GM23338 (cell line): ENCODE measurements around the gene GOLGA6B. TPM values are rescaled to one million over a fixed set of nuclear protein-coding genes. Genes with fewer than 3 reads are reported as not detected.

ENCODE experiments used
- ATAC-seq: fragments of 200-7000 bp; cut with Tn5 transposase; 3 replicates; pipeline ENCODE4 v1.9.1; 2020
- DNase-seq: peaks from one replicate; pipeline ENCODE4 v3.0.0-alpha.2; 2015; ENCODE audit warnings: low spot score
- H2AFZ ChIP-seq: fragments of 200-600 bp; sonication (generic); 2 replicates; pipeline ENCODE4 v1.8.0; 2016; ENCODE audit warnings: antibody characterized with exemption, mild to moderate bottlenecking, moderate library complexity
- H3F3A ChIP-seq: fragments of 200-600 bp; sonication (generic); replicated peaks from 2 replicates; pipeline ENCODE4 v1.8.0; 2017; ENCODE audit warnings: antibody characterized with exemption, mixed run types, low read depth
- H3K27ac ChIP-seq: fragments of 200-600 bp; sonication (generic); 2 replicates; pipeline ENCODE4 v1.6.1; 2016; ENCODE audit warnings: low read depth
- H3K27me3 ChIP-seq: fragments of 200-600 bp; sonication (generic); 2 replicates; pipeline ENCODE4 v1.8.0; 2016; ENCODE audit warnings: mild to moderate bottlenecking, mixed run types, moderate library complexity; ENCODE audit not compliant: insufficient read depth
- H3K36me3 ChIP-seq: fragments of 200-600 bp; sonication (generic); 2 replicates; pipeline ENCODE4 v1.8.0; 2016; ENCODE audit warnings: mild to moderate bottlenecking; ENCODE audit not compliant: insufficient read depth
- H3K4me1 ChIP-seq: fragments of 200-600 bp; sonication (generic); 2 replicates; pipeline ENCODE4 v1.8.0; 2016; ENCODE audit warnings: mild to moderate bottlenecking, moderate library complexity; ENCODE audit not compliant: insufficient read depth
- H3K4me2 ChIP-seq: fragments of 200-600 bp; sonication (generic); 2 replicates; pipeline ENCODE4 v1.7.1; 2017; ENCODE audit warnings: mixed run types
- H3K4me3 ChIP-seq: fragments of 200-600 bp; sonication (generic); 2 replicates; pipeline ENCODE4 v1.6.1; 2016; ENCODE audit warnings: mixed run types
- H3K79me2 ChIP-seq: fragments of 200-600 bp; sonication (generic); replicated peaks from 2 replicates; pipeline ENCODE4 v1.8.0; 2017; ENCODE audit warnings: mild to moderate bottlenecking; ENCODE audit not compliant: insufficient read depth
- H3K9me2 ChIP-seq: fragments of 200-600 bp; sonication (generic); 2 replicates; pipeline ENCODE4 v1.8.0; 2017; ENCODE audit not compliant: insufficient read depth
- H4K20me1 ChIP-seq: fragments of 200-600 bp; sonication (generic); replicated peaks from 2 replicates; pipeline ENCODE4 v1.8.0; 2017; ENCODE audit warnings: mild to moderate bottlenecking; ENCODE audit not compliant: insufficient read depth
- H3K27ac Mint-ChIP-seq: 2 replicates; pipeline ENCODE4 v1.8.0; 2020; ENCODE audit warnings: inconsistent platforms, mild to moderate bottlenecking, moderate library complexity, mixed read lengths
- H3K27me3 Mint-ChIP-seq: 3 replicates; pipeline ENCODE4 v1.8.0; 2022; ENCODE audit warnings: low read depth, mild to moderate bottlenecking, moderate library complexity, mixed read lengths, inconsistent platforms; ENCODE audit not compliant: insufficient read depth, poor library complexity
- H3K36me3 Mint-ChIP-seq: 3 replicates; pipeline ENCODE4 v1.8.0; 2021; ENCODE audit warnings: low read depth, mild to moderate bottlenecking, inconsistent platforms, moderate library complexity, mixed read lengths
- H3K4me1 Mint-ChIP-seq: 3 replicates; pipeline ENCODE4 v1.8.0; 2020; ENCODE audit warnings: mild to moderate bottlenecking, inconsistent platforms, mixed read lengths
- H3K4me3 Mint-ChIP-seq: 3 replicates; pipeline ENCODE4 v1.8.0; 2021; ENCODE audit warnings: moderate library complexity, mild to moderate bottlenecking, inconsistent platforms, mixed read lengths
- H3K9me3 Mint-ChIP-seq: 3 replicates; pipeline ENCODE4 v1.8.0; 2020; ENCODE audit warnings: moderate library complexity, mild to moderate bottlenecking, inconsistent platforms, mixed read lengths
- CREB1 ChIP-seq: fragments of 250-450 bp; sonication (Bioruptor Pico); IDR thresholded peaks from 2 replicates; pipeline ENCODE4 v1.5.0; 2020; ENCODE audit warnings: low read depth, mild to moderate bottlenecking, moderate library complexity
- CTCF ChIP-seq, 2 experiments: fragments of 200-600 bp in 1 of 2; sonication (generic) in 1 of 2; conservative IDR thresholded peaks; 2 replicates each; pipeline versions ENCODE4 v1.5.1 to v1.6.1; 2016 to 2017; ENCODE audit warnings: antibody characterized with exemption in 2 of 2, low read depth in 2 of 2, mild to moderate bottlenecking in 2 of 2, moderate library complexity in 1 of 2
- EZH2phosphoT487 ChIP-seq: fragments of 200-600 bp; sonication (generic); IDR thresholded peaks from one replicate; pipeline ENCODE4 v1.8.1; 2018; ENCODE audit warnings: antibody characterized with exemption; ENCODE audit not compliant: unreplicated experiment
- JUNB ChIP-seq: IDR thresholded peaks from one replicate; pipeline ENCODE4 v1.6.1; 2016; ENCODE audit warnings: antibody characterized with exemption; ENCODE audit not compliant: unreplicated experiment
- NANOG ChIP-seq: IDR thresholded peaks from 2 replicates; pipeline ENCODE4 v1.6.1; 2016; ENCODE audit warnings: antibody characterized with exemption, borderline replicate concordance
- POLR2AphosphoS5 ChIP-seq: IDR thresholded peaks from 2 replicates; pipeline ENCODE4 v1.6.1; 2016; ENCODE audit warnings: antibody characterized with exemption, low read depth
- ZNF114 ChIP-seq: fragments of 250-450 bp; sonication (Bioruptor Pico); IDR thresholded peaks from 2 replicates; pipeline ENCODE4 v1.5.0; 2020; ENCODE audit warnings: mild to moderate bottlenecking, moderate library complexity
- ZNF331 ChIP-seq: fragments of 250-450 bp; sonication (Bioruptor Pico); IDR thresholded peaks from 2 replicates; pipeline ENCODE4 v1.5.0; 2020; ENCODE audit warnings: low read depth, mild to moderate bottlenecking, moderate library complexity
- polyA plus RNA-seq: library from polyadenylated mRNA; unstranded; fragments of >200 nt; fragmentation: Nextera tagmentation; extraction: Ambion mirVana; gene quantifications from 2 replicates; pipeline ENCODE4 v1.2.1, GENCODE V29; 2016
- total RNA-seq: library from RNA; depleted of rRNA; stranded (reverse); fragments of >200 nt; shearing (Covaris generic); gene quantifications from 2 replicates; pipeline ENCODE4 v1.2.3, GENCODE V29; 2014
- TF ChIP-seq, protein P1 (sequence below): fragments of 250-450 bp; sonication (Bioruptor Pico); IDR thresholded peaks from 2 replicates; pipeline ENCODE4 v1.5.0; 2020; ENCODE audit warnings: mild to moderate bottlenecking, moderate library complexity
- TF ChIP-seq, protein P2 (sequence below): IDR thresholded peaks from 2 replicates; pipeline ENCODE4 v1.6.1; 2016; ENCODE audit warnings: antibody characterized with exemption

GOLGA6B gene
- total and polyA plus RNA-seq, 2 experiments from 2014 or later = 0.65 TPM; not detected in 1

GRCh38 chr15:72700076-72700475 lies 45.6 kb downstream of the GOLGA6B start:
- H4K20me1 ChIP-seq = no peaks in the 10 kb centered on the region; the same call in 1 of the 2 replicates

More at GRCh38 chr15:72700076-72700475, 45.6 kb downstream of the GOLGA6B start:
- no peak overlapping the region for H2AFZ ChIP-seq
- H3K4me3 ChIP-seq = no peak overlapping the region
- no peaks in the 10 kb centered on the region for H3K36me3 ChIP-seq
- H3K27me3 Mint-ChIP-seq = no peaks in the 10 kb centered on the region
- TF ChIP-seq EZH2phosphoT487 (no peak), CREB1 (CRISPR knock-in tag) (no peak), POLR2AphosphoS5 (no peak), JUNB (no peak), ZNF114 (CRISPR knock-in tag) (no peak), NANOG (no peak), CTCF (conservative IDR thresholded peaks at IDR 0.05; ENCODE audit: low read depth in 2 of 2) (no peak), ZNF331 (CRISPR knock-in tag) (no peak)
- TF ChIP-seq, protein P1, sequence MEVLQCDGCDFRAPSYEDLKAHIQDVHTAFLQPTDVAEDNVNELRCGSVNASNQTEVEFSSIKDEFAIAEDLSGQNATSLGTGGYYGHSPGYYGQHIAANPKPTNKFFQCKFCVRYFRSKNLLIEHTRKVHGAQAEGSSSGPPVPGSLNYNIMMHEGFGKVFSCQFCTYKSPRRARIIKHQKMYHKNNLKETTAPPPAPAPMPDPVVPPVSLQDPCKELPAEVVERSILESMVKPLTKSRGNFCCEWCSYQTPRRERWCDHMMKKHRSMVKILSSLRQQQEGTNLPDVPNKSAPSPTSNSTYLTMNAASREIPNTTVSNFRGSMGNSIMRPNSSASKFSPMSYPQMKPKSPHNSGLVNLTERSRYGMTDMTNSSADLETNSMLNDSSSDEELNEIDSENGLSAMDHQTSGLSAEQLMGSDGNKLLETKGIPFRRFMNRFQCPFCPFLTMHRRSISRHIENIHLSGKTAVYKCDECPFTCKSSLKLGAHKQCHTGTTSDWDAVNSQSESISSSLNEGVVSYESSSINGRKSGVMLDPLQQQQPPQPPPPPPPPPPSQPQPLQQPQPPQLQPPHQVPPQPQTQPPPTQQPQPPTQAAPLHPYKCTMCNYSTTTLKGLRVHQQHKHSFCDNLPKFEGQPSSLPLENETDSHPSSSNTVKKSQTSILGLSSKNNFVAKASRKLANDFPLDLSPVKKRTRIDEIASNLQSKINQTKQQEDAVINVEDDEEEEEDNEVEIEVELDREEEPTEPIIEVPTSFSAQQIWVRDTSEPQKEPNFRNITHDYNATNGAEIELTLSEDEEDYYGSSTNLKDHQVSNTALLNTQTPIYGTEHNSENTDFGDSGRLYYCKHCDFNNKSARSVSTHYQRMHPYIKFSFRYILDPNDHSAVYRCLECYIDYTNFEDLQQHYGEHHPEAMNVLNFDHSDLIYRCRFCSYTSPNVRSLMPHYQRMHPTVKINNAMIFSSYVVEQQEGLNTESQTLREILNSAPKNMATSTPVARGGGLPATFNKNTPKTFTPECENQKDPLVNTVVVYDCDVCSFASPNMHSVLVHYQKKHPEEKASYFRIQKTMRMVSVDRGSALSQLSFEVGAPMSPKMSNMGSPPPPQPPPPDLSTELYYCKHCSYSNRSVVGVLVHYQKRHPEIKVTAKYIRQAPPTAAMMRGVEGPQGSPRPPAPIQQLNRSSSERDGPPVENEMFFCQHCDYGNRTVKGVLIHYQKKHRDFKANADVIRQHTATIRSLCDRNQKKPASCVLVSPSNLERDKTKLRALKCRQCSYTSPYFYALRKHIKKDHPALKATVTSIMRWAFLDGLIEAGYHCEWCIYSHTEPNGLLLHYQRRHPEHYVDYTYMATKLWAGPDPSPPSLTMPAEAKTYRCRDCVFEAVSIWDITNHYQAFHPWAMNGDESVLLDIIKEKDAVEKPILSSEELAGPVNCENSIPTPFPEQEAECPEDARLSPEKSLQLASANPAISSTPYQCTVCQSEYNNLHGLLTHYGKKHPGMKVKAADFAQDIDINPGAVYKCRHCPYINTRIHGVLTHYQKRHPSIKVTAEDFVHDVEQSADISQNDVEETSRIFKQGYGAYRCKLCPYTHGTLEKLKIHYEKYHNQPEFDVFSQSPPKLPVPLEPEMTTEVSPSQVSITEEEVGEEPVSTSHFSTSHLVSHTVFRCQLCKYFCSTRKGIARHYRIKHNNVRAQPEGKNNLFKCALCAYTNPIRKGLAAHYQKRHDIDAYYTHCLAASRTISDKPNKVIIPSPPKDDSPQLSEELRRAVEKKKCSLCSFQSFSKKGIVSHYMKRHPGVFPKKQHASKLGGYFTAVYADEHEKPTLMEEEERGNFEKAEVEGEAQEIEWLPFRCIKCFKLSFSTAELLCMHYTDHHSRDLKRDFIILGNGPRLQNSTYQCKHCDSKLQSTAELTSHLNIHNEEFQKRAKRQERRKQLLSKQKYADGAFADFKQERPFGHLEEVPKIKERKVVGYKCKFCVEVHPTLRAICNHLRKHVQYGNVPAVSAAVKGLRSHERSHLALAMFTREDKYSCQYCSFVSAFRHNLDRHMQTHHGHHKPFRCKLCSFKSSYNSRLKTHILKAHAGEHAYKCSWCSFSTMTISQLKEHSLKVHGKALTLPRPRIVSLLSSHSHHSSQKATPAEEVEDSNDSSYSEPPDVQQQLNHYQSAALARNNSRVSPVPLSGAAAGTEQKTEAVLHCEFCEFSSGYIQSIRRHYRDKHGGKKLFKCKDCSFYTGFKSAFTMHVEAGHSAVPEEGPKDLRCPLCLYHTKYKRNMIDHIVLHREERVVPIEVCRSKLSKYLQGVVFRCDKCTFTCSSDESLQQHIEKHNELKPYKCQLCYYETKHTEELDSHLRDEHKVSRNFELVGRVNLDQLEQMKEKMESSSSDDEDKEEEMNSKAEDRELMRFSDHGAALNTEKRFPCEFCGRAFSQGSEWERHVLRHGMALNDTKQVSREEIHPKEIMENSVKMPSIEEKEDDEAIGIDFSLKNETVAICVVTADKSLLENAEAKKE = no peak
- TF ChIP-seq, protein P2, sequence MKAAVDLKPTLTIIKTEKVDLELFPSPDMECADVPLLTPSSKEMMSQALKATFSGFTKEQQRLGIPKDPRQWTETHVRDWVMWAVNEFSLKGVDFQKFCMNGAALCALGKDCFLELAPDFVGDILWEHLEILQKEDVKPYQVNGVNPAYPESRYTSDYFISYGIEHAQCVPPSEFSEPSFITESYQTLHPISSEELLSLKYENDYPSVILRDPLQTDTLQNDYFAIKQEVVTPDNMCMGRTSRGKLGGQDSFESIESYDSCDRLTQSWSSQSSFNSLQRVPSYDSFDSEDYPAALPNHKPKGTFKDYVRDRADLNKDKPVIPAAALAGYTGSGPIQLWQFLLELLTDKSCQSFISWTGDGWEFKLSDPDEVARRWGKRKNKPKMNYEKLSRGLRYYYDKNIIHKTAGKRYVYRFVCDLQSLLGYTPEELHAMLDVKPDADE = no peak
- no peak overlapping the region for H3K4me2 ChIP-seq
- no peaks in the 10 kb centered on the region for H3K9me3 Mint-ChIP-seq
- no peaks in the 10 kb centered on the region for H3F3A ChIP-seq
- ATAC-seq = no peak
- no peak for DNase-seq
- no peaks in the 10 kb centered on the region for H3K4me1 Mint-ChIP-seq
- H3K27ac Mint-ChIP-seq = no peak overlapping the region
- H3K9me2 ChIP-seq = no peaks in the 10 kb centered on the region
- no peaks in the 10 kb centered on the region for H3K4me1 ChIP-seq
- H3K36me3 Mint-ChIP-seq = no peaks in the 10 kb centered on the region
- no peak overlapping the region for H3K27ac ChIP-seq
- H3K4me3 Mint-ChIP-seq = no peak overlapping the region
- H3K27me3 ChIP-seq = no peaks in the 10 kb centered on the region
- peaks cover 33% of the 10 kb centered on the region for H3K79me2 ChIP-seq
